IPS-15b (cell line): Measurements from ENCODE around the gene WDR5.
A peak's percentile ranks its signal among the peaks of the same experiment; 100 is the strongest.

Source experiments
- H3K27me3 ChIP-seq: one replicate; pipeline ENCODE4 v1.6.1; 2013; ENCODE audit warnings: low read length; ENCODE audit not compliant: control insufficient read depth, insufficient read depth
- H3K36me3 ChIP-seq: one replicate; pipeline ENCODE4 v1.6.1; 2013; ENCODE audit warnings: low read length; ENCODE audit not compliant: control insufficient read depth, insufficient read depth
- H3K4me1 ChIP-seq: one replicate; pipeline ENCODE4 v1.6.1; 2013; ENCODE audit warnings: mild to moderate bottlenecking, low read length; ENCODE audit not compliant: control insufficient read depth, insufficient read depth
- H3K4me3 ChIP-seq: one replicate; pipeline ENCODE4 v1.5.1; 2013; ENCODE audit warnings: low read depth, low read length
- H3K9ac ChIP-seq: one replicate; pipeline ENCODE4 v1.6.1; 2013; ENCODE audit warnings: low read depth, mild to moderate bottlenecking, low read length
- H3K9me3 ChIP-seq: one replicate; pipeline ENCODE4 v1.6.1; 2013; ENCODE audit warnings: mild to moderate bottlenecking, low read length; ENCODE audit not compliant: control insufficient read depth, insufficient read depth

Gene WDR5

GRCh38 chr9:134123764-134124128 is 12.1 kb upstream of the WDR5 start:
- Histone ChIP-seq H3K9me3 (no peaks in the 10 kb centered on the region), H3K4me1 (no peaks in the 10 kb centered on the region), H3K4me3 (no peak overlapping the region), H3K27me3 (no peaks in the 10 kb centered on the region), H3K9ac (no peak overlapping the region), H3K36me3 (no peaks in the 10 kb centered on the region)

GRCh38 chr9:134125413-134126095 is 10.3 kb upstream of the WDR5 start:
- no peaks in the 10 kb centered on the region for H3K36me3 ChIP-seq
- H3K9me3 ChIP-seq, result no peaks in the 10 kb centered on the region
- no peak overlapping the region for H3K4me3 ChIP-seq
- no peaks in the 10 kb centered on the region for H3K4me1 ChIP-seq
- H3K27me3 ChIP-seq, result no peaks in the 10 kb centered on the region
- H3K9ac ChIP-seq, result no peak overlapping the region

- Histone ChIP-seq H3K36me3 (no peaks in the 10 kb centered on the region), H3K9me3 (no peaks in the 10 kb centered on the region), H3K27me3 (no peaks in the 10 kb centered on the region), H3K4me3 (no peak overlapping the region), H3K9ac (no peak overlapping the region), H3K4me1 (no peaks in the 10 kb centered on the region)
Observed at GRCh38 chr9:134126373-134126772, 9.5 kb upstream of the WDR5 start.

GRCh38 chr9:134127065-134127580 is 8.8 kb upstream of the WDR5 start:
- H3K9ac ChIP-seq, result no peak overlapping the region

GRCh38 chr9:134127616-134128015 is 8.3 kb upstream of the WDR5 start:
- H3K9ac ChIP-seq, result no peak overlapping the region
- H3K27me3 ChIP-seq, result no peaks in the 10 kb centered on the region
- H3K4me3 ChIP-seq, result no peak overlapping the region
- no peaks in the 10 kb centered on the region for H3K9me3 ChIP-seq
- peaks cover 4% of the 10 kb centered on the region for H3K4me1 ChIP-seq
- no peaks in the 10 kb centered on the region for H3K36me3 ChIP-seq

More at GRCh38 chr9:134127065-134127580, 8.8 kb upstream of the WDR5 start:
- Histone ChIP-seq H3K27me3 (no peaks in the 10 kb centered on the region), H3K9me3 (no peaks in the 10 kb centered on the region), H3K4me3 (no peak overlapping the region), H3K36me3 (no peaks in the 10 kb centered on the region), H3K4me1 (peaks cover 4% of the 10 kb centered on the region)

- Histone ChIP-seq H3K9ac (no peak overlapping the region), H3K27me3 (no peaks in the 10 kb centered on the region), H3K36me3 (no peaks in the 10 kb centered on the region), H3K4me1 (peaks cover 4% of the 10 kb centered on the region), H3K9me3 (no peaks in the 10 kb centered on the region), H3K4me3 (no peak overlapping the region)
Observed at GRCh38 chr9:134128727-134129679, 6.9 kb upstream of the WDR5 start.

- Histone ChIP-seq H3K9ac (no peak overlapping the region), H3K4me1 (peaks cover 6% of the 10 kb centered on the region), H3K27me3 (no peaks in the 10 kb centered on the region), H3K9me3 (no peaks in the 10 kb centered on the region), H3K36me3 (no peaks in the 10 kb centered on the region), H3K4me3 (no peak overlapping the region)
Observed at GRCh38 chr9:134130503-134131375, 5.1 kb upstream of the WDR5 start.

GRCh38 chr9:134131471-134132207 is 4.2 kb upstream of the WDR5 start:
- H3K27me3 ChIP-seq, result no peaks in the 10 kb centered on the region
- H3K9me3 ChIP-seq, result no peaks in the 10 kb centered on the region
- peaks cover 6% of the 10 kb centered on the region for H3K4me1 ChIP-seq
- H3K36me3 ChIP-seq, result no peaks in the 10 kb centered on the region
- H3K9ac ChIP-seq, result no peak overlapping the region
- no peak overlapping the region for H3K4me3 ChIP-seq

- H3K4me1 ChIP-seq, result peaks cover 6% of the 10 kb centered on the region
Observed at GRCh38 chr9:134132208-134132870, 3.5 kb upstream of the WDR5 start.

GRCh38 chr9:134134949-134135342 is 936 bp upstream of the WDR5 start:
- H3K4me3 ChIP-seq, result peak overlapping the region; percentile 70
- H3K9me3 ChIP-seq, result no peaks in the 10 kb centered on the region
- H3K9ac ChIP-seq, result peak overlapping the region; percentile 77
- peaks cover 8% of the 10 kb centered on the region for H3K36me3 ChIP-seq
- no peaks in the 10 kb centered on the region for H3K27me3 ChIP-seq
- peaks cover 14% of the 10 kb centered on the region for H3K4me1 ChIP-seq

More at GRCh38 chr9:134132208-134132870, 3.5 kb upstream of the WDR5 start:
- no peaks in the 10 kb centered on the region for H3K27me3 ChIP-seq
- no peaks in the 10 kb centered on the region for H3K9me3 ChIP-seq
- no peaks in the 10 kb centered on the region for H3K36me3 ChIP-seq
- H3K4me3 ChIP-seq, result no peak overlapping the region
- no peak overlapping the region for H3K9ac ChIP-seq
